ENCODE data around the gene KCNT1.

Gene KCNT1

DNA sequence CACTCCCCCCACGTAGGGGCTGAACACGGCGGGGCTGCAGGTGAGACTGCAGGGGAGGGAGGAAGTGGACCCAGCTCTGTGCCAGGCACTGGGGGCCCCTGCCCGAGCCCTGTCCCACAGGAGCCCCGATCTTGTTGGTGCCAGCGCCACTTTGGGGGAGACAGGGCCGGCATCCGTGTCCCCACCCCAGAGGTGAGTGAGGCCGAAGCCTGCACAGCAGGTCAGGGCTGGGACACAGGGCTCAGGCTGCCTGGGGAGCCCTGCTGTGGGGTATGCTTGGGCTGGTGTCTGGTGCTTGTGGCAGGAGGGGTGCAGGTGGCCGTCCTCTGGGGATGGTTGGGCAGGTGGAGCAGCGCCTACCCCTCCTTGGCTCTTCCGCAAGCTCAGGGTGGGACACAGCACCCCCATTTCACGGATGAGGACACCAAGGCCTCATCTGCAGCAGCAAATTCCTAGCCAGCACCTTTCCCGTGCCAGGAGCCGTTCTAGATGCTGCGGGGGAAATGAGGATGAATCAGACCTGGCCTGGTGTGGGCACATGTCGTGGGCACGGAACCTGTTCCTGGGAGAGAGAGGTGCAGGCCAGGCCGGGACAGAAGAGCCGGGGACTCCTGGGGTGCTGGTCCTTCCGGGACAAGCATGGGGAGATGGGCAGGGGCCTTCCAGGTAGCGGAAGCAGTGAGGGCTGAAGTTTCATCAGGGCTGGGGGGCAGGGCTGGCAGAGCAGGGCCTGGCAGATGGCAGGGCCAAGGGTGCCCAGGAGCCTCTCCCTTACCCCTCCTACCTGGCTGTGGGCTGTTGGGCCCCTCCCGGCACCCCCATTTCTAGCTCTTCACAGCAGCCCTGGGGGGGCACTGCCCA is 35.2 kb downstream of the KCNT1 start:
- H3K4me3 ChIP-seq (ENCODE audit: low read length): no peak overlapping the region
- H3K36me3 ChIP-seq (replicated peaks; ENCODE audit: low read depth, low read length): no peaks in the 10 kb centered on the region
- no peaks in the 10 kb centered on the region for H3K4me1 ChIP-seq (ENCODE audit: low read length)
- H2AFZ ChIP-seq (ENCODE audit: low read depth, low read length): no peak overlapping the region
- no peaks in the 10 kb centered on the region for H4K20me1 ChIP-seq (ENCODE audit: insufficient read depth, low read length)
- peaks cover 3% of the 10 kb centered on the region; the same call in 1 of the 2 replicates for H3K27me3 ChIP-seq (ENCODE audit: low read depth, low read length)
- no peak overlapping the region for H3K9ac ChIP-seq (ENCODE audit: low read length)
- TF ChIP-seq CTCF (IDR thresholded peaks at IDR 0.05; ENCODE audit: low read depth, low read length) (no peak), EZH2phosphoT487 (IDR thresholded peaks at IDR 0.05; ENCODE audit: low read depth) (no peak)
- H3K9me3 ChIP-seq (ENCODE audit: insufficient read depth, low read length): no peaks in the 10 kb centered on the region
- H3K4me2 ChIP-seq (ENCODE audit: low read length): no peak overlapping the region
- no peaks in the 10 kb centered on the region for H3K79me2 ChIP-seq (ENCODE audit: low read length)
- H3K27ac ChIP-seq (ENCODE audit: low read length): no peak overlapping the region

- Histone ChIP-seq H3K4me1 (ENCODE audit: low read length) (no peaks in the 10 kb centered on the region), H3K4me3 (ENCODE audit: low read length) (no peak overlapping the region), H3K9ac (ENCODE audit: low read length) (no peak overlapping the region), H4K20me1 (ENCODE audit: insufficient read depth, low read length) (no peaks in the 10 kb centered on the region), H3K4me2 (ENCODE audit: low read length) (no peak overlapping the region), H3K27me3 (ENCODE audit: low read depth, low read length) (peaks cover 3% of the 10 kb centered on the region; the same call in 1 of the 2 replicates), H3K27ac (ENCODE audit: low read length) (no peak overlapping the region), H2AFZ (ENCODE audit: low read depth, low read length) (no peak overlapping the region), H3K79me2 (ENCODE audit: low read length) (no peaks in the 10 kb centered on the region), H3K36me3 (replicated peaks; ENCODE audit: low read depth, low read length) (no peaks in the 10 kb centered on the region), H3K9me3 (ENCODE audit: insufficient read depth, low read length) (no peaks in the 10 kb centered on the region)
- TF ChIP-seq CTCF (IDR thresholded peaks at IDR 0.05; ENCODE audit: low read depth, low read length) (no peak), EZH2phosphoT487 (IDR thresholded peaks at IDR 0.05; ENCODE audit: low read depth) (no peak)
Observed at GRCh38 chr9:135737840-135738521, 36.0 kb downstream of the KCNT1 start.

- TF ChIP-seq EZH2phosphoT487 (IDR thresholded peaks at IDR 0.05; ENCODE audit: low read depth) (no peak), CTCF (IDR thresholded peaks at IDR 0.05; ENCODE audit: low read depth, low read length) (no peak)
- H3K27me3 ChIP-seq (ENCODE audit: low read depth, low read length): peaks cover 3% of the 10 kb centered on the region; the same call in 1 of the 2 replicates
- H3K36me3 ChIP-seq (replicated peaks; ENCODE audit: low read depth, low read length): no peaks in the 10 kb centered on the region
- H3K9ac ChIP-seq (ENCODE audit: low read length): no peak overlapping the region
- H3K27ac ChIP-seq (ENCODE audit: low read length): no peak overlapping the region
- no peaks in the 10 kb centered on the region for H4K20me1 ChIP-seq (ENCODE audit: insufficient read depth, low read length)
- H3K9me3 ChIP-seq (ENCODE audit: insufficient read depth, low read length): no peaks in the 10 kb centered on the region
- H3K4me3 ChIP-seq (ENCODE audit: low read length): no peak overlapping the region
- no peaks in the 10 kb centered on the region for H3K4me1 ChIP-seq (ENCODE audit: low read length)
- H3K4me2 ChIP-seq (ENCODE audit: low read length): no peak overlapping the region
- no peaks in the 10 kb centered on the region for H3K79me2 ChIP-seq (ENCODE audit: low read length)
- H2AFZ ChIP-seq (ENCODE audit: low read depth, low read length): no peak overlapping the region
Observed at GRCh38 chr9:135739271-135740220, 37.6 kb downstream of the KCNT1 start.

All from OCI-LY3 (cell line).